ENCODE data around the gene ZNF397. TPM values are rescaled to one million over a fixed set of nuclear protein-coding genes. Genes with fewer than 3 reads are reported as not detected.

ZNF397 gene
- total RNA-seq, 2 donors from 2014 or later: 18.6 to 22.4 TPM

DNA sequence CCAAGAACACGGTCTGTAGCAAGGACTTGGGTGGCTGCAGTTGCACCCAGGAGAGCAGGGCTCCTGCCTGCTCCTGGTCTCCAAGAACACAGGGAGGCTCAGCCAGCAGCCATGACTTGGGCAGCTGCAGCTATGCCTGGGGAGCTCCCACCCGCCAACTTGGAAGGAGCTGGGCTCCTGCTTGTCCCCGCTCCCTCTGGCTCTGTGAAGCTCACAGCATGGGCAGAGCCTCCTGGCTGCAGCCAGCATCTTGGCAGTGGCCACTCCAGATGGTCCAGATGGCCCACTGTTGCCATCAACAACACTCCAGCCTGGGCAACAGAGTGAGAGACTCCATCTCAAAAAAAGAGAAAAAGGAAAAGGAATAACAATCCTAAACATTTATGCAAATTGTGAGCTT is 44.0 kb downstream of the ZNF397 start:
- ATAC-seq (replicated peaks in 1 of 2) (no peak), DNase-seq (no peak)
- Mint-ChIP-seq H3K36me3 (ENCODE audit: insufficient read depth in 2 of 2) (peaks cover 14 to 42% of the 10 kb centered on the region in 2 donors), H3K4me1 (ENCODE audit: low read depth) (peaks cover 36% of the 10 kb centered on the region), H3K9me3 (peaks cover 3 to 6% of the 10 kb centered on the region in 2 donors), H3K27ac (no peak overlapping the region), H3K27me3 (ENCODE audit: low read depth) (no peaks in the 10 kb centered on the region), H3K4me3 (no peak overlapping the region)

DNA sequence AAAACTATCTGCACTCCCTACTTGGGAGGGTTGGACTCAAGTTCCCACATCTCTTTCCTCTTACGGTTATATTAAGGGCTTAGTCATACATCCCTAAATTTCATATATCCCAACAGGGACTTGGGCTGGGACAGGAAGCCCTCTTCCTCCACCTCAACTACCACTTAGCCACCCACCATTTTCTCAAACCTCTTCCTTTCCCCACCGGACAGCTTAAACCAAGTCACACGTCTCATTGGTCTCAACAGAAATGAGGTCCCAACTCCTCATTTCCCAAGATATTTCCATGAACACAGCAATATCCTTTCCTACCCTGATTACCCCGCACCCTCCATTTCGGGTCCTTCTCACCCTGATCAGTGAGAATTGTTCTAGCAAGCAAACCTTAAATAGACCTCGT is 48.5 kb downstream of the ZNF397 start:
- Mint-ChIP-seq H3K36me3 (ENCODE audit: insufficient read depth in 2 of 2) (peaks cover 20 to 41% of the 10 kb centered on the region in 2 donors), H3K4me3 (peak overlapping the region; percentile 88 to 94), H3K27me3 (ENCODE audit: low read depth) (no peaks in the 10 kb centered on the region), H3K4me1 (ENCODE audit: low read depth) (peaks cover 45% of the 10 kb centered on the region), H3K27ac (peak overlapping the region; percentile 99), H3K9me3 (peaks cover 3 to 6% of the 10 kb centered on the region in 2 donors)
- no peak for ATAC-seq (replicated peaks in 1 of 2)
- DNase-seq: no peak

GRCh38 chr18:35289727-35290093 is 48.9 kb downstream of the ZNF397 start:
- H3K4me3 Mint-ChIP-seq: peak overlapping the region; percentile 88 to 94
- peaks cover 3 to 8% of the 10 kb centered on the region in 2 donors for H3K9me3 Mint-ChIP-seq
- ATAC-seq (replicated peaks in 1 of 2): peak; percentile 30 to 31
- H3K4me1 Mint-ChIP-seq (ENCODE audit: low read depth): peaks cover 46% of the 10 kb centered on the region
- peak overlapping the region; percentile 99 for H3K27ac Mint-ChIP-seq
- H3K27me3 Mint-ChIP-seq (ENCODE audit: low read depth): no peaks in the 10 kb centered on the region
- peaks cover 21 to 45% of the 10 kb centered on the region in 2 donors for H3K36me3 Mint-ChIP-seq (ENCODE audit: insufficient read depth in 2 of 2)
- peak; percentile 22 to 37 for DNase-seq

DNA sequence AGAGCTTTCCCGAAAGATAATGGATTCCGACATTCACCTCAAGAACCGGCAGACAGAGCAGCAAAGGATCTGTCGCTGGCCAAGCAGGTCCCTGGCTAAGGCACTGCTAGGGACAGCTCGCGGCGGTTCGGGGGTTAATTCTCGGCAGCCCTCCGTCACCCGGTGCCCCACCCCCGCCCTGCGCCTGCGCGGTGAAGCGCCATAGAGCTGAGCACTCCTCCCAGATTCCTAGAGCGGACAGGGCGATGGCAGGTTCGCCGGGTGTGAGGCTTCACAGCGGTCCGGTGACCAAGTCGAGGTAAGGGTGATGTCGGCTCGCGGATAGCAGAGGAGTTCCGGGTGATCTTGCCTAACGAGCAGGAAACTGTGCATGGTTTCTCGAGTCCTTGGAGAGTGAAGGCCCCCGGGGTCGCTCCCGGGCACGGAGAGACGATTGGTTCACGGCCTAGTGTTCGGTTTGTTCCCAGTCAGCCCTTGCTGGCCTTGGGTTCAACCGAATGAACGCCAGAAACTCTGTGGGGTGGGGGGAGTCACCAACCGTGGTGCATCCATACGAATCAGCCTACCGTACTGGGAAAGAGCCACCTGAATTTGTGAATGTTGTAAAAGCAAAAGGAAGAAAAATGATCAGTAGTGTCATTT is 49.4 kb downstream of the ZNF397 start, which contains the start of gene ZSCAN30:
Gene ZSCAN30 (minus strand): TSS at position 136 of the 642 bp plus-strand sequence. CDS start 25,877 bp downstream, outside the sequence.
- ATAC-seq (replicated peaks in 1 of 2) (peak; percentile 98), DNase-seq (peak; percentile 94)
- Mint-ChIP-seq H3K9me3 (peaks cover 3 to 8% of the 10 kb centered on the region in 2 donors), H3K27ac (peak within 1 kb of the TSS; percentile 99), H3K4me1 (ENCODE audit: low read depth) (peaks cover 50% of the 10 kb centered on the region), H3K27me3 (ENCODE audit: low read depth) (no peaks in the 10 kb centered on the region), H3K4me3 (peak within 1 kb of the TSS; percentile 88 to 94), H3K36me3 (ENCODE audit: insufficient read depth in 2 of 2) (peaks cover 23 to 43% of the 10 kb centered on the region in 2 donors)

DNA sequence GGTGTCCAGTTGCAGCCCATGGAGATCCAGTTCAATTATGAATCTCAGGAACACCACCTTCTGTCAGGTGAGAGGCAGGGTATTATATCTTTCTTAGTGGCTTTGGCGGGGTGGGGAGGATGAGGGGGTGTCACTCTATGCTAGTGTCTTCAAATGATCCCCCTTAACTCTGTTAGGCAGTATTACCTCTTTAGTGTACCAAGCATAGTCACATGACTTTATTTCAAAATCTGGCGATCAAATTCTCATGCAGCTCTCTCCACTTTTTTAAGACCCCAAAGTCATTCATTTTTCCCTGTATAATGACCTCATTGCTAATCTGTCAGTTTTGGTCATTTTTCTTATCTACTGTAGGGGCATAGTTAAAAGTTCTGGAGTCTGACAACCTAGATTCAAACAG is 50.3 kb downstream of the ZNF397 start:
- Mint-ChIP-seq H3K36me3 (ENCODE audit: insufficient read depth in 2 of 2) (peaks cover 26 to 44% of the 10 kb centered on the region in 2 donors), H3K27me3 (ENCODE audit: low read depth) (no peaks in the 10 kb centered on the region), H3K27ac (peak overlapping the region; percentile 99), H3K4me1 (ENCODE audit: low read depth) (peaks cover 50% of the 10 kb centered on the region), H3K4me3 (peak overlapping the region; percentile 88 to 94), H3K9me3 (peaks cover 2 to 8% of the 10 kb centered on the region in 2 donors)
- no peak for ATAC-seq (replicated peaks in 1 of 2)
- no peak for DNase-seq

DNA sequence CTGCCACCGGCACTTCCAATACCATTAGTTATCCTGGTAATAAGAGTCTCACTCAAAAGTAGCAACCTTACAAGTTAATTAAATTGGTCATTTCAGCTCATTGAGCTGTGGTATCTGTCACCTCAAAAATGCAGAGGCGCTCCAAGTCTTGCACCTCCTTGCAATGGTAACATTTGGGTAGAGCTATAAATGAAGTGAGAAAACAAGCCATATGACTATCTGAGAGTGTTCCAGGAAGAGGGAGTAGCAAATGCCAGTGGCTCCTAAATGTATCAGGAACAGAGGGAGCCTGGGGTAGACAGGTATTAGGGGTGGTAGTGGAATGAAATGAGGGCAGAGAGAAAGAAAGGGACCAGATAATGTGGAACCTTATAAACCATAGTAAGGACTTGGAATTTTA is 55.2 kb downstream of the ZNF397 start:
- DNase-seq (no peak), ATAC-seq (replicated peaks in 1 of 2) (no peak)
- H3K4me3 Mint-ChIP-seq: no peak overlapping the region
- peaks cover 5 to 20% of the 10 kb centered on the region in 2 donors for H3K9me3 Mint-ChIP-seq
- H3K4me1 Mint-ChIP-seq (ENCODE audit: low read depth): peaks cover 22% of the 10 kb centered on the region
- H3K27ac Mint-ChIP-seq: no peak overlapping the region
- no peaks in the 10 kb centered on the region for H3K27me3 Mint-ChIP-seq (ENCODE audit: low read depth)
- peaks cover 25 to 55% of the 10 kb centered on the region in 2 donors for H3K36me3 Mint-ChIP-seq (ENCODE audit: insufficient read depth in 2 of 2)

- ATAC-seq (replicated peaks in 1 of 2): no peak
- Mint-ChIP-seq H3K27ac (no peak overlapping the region), H3K27me3 (ENCODE audit: low read depth) (no peaks in the 10 kb centered on the region), H3K4me3 (no peak overlapping the region), H3K36me3 (ENCODE audit: insufficient read depth in 2 of 2) (peaks cover 46 to 85% of the 10 kb centered on the region in 2 donors), H3K4me1 (ENCODE audit: low read depth) (no peaks in the 10 kb centered on the region), H3K9me3 (peaks cover 18 to 43% of the 10 kb centered on the region in 2 donors)
- no peak for DNase-seq
These were observed 62.8 kb downstream of the ZNF397 start for GRCh38 chr18:35303610-35304009.

DNA sequence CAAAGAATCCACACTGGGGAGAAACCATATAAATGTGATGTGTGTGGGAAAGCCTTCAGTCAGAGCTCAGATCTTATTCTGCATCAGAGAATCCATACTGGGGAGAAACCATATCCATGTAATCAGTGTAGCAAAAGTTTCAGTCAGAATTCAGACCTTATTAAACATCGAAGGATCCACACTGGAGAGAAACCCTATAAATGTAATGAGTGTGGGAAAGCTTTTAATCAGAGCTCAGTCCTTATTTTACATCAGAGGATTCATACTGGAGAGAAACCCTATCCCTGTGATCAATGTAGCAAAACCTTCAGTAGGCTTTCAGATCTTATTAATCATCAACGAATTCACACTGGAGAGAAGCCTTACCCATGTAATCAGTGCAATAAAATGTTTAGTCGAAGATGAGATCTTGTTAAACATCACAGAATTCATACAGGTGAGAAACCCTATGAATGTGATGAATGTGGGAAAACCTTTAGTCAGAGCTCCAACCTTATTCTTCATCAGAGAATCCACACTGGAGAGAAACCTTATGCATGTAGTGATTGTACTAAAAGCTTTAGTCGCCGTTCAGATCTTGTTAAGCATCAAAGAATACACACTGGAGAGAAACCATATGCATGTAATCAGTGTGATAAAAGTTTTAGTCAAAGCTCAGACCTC is 65.9 kb downstream of the ZNF397 start:
- Mint-ChIP-seq H3K36me3 (ENCODE audit: insufficient read depth in 2 of 2) (peaks cover 48 to 76% of the 10 kb centered on the region in 2 donors), H3K4me3 (no peak overlapping the region), H3K4me1 (ENCODE audit: low read depth) (no peaks in the 10 kb centered on the region), H3K27me3 (ENCODE audit: low read depth) (no peaks in the 10 kb centered on the region), H3K27ac (no peak overlapping the region), H3K9me3 (peaks cover 23 to 46% of the 10 kb centered on the region in 2 donors)
- ATAC-seq (replicated peaks in 1 of 2) (no peak), DNase-seq (no peak)

Other genes starting within 250 kb of the ZNF397 start
- 10 to 100 TPM; 53.4 to 54.1 TPM for gene MAPRE2, start 199.6 kb upstream of the ZNF397 start, total RNA-seq
- gene ZSCAN30, start 49.2 kb downstream of the ZNF397 start, total RNA-seq: 10 to 100 TPM; 47.2 to 49.6 TPM
- gene ZNF24, start 103.4 kb downstream of the ZNF397 start, total RNA-seq: 10 to 100 TPM; 57.4 to 57.8 TPM
- gene ZNF396, start 136.3 kb downstream of the ZNF397 start, total RNA-seq: 1 to 10 TPM; 2.5 to 3.8 TPM